GM12891 (cell line): ENCODE results near the gene CASP4.

Experiments
- PAX5 ChIP-seq: IDR thresholded peaks from 2 replicates; pipeline ENCODE4 v1.6.1; 2011; ENCODE audit warnings: low read length, moderate library complexity, mild to moderate bottlenecking; ENCODE audit not compliant: insufficient read depth, severe bottlenecking
- POLR2A ChIP-seq: IDR thresholded peaks from 2 replicates; pipeline ENCODE4 v1.6.1; 2011; ENCODE audit warnings: low read depth, low read length, control low read depth
- POLR2AphosphoS5 ChIP-seq: IDR thresholded peaks from 2 replicates; pipeline ENCODE4 v1.6.1; 2011; ENCODE audit warnings: low read depth, low read length, control low read depth
- SPI1 ChIP-seq: IDR thresholded peaks from 2 replicates; pipeline ENCODE4 v1.6.1; 2011; ENCODE audit warnings: low read depth, low read length, control low read depth
- TAF1 ChIP-seq: IDR thresholded peaks from 2 replicates; pipeline ENCODE4 v1.6.1; 2011; ENCODE audit warnings: low read depth, low read length, control low read depth

- TF ChIP-seq TAF1 (no peak), POLR2A (no peak), POLR2AphosphoS5 (no peak), SPI1 (no peak), PAX5 (no peak)
Observed at GRCh38 chr11:104926771-104927611, 41.4 kb downstream of the CASP4 start.
